Liver (tissue), 9 donors: ENCODE results near the gene TRAPPC6A. TPM values are rescaled to one million over a fixed set of nuclear protein-coding genes. Genes with fewer than 3 reads are reported as not detected.

Experiments
- DNase-seq: peaks from one replicate; pipeline ENCODE4 v3.0.0-alpha.2; 2017; ENCODE audit warnings: low spot score
- H3K27ac ChIP-seq, 2 donors: one replicate each; pipeline ENCODE4 v1.7.0; 2013; ENCODE audit warnings: inconsistent platforms in 2 of 2, low read length in 2 of 2, control low read depth in 1 of 2, low read depth in 1 of 2, mild to moderate bottlenecking in 1 of 2
- H3K27me3 ChIP-seq, 4 donors: one replicate each; pipeline versions ENCODE4 v1.6.1 to v1.7.0; 2013; ENCODE audit warnings: low read length in 3 of 4, inconsistent platforms in 1 of 4, mild to moderate bottlenecking in 1 of 4, moderate library complexity in 1 of 4; ENCODE audit not compliant: control insufficient read depth in 4 of 4, insufficient read depth in 4 of 4
- H3K36me3 ChIP-seq, 4 donors: one replicate each; pipeline versions ENCODE4 v1.6.1 to v1.7.0; 2013; ENCODE audit warnings: low read length in 3 of 4, mild to moderate bottlenecking in 3 of 4, low read depth in 1 of 4, moderate library complexity in 1 of 4; ENCODE audit not compliant: control insufficient read depth in 4 of 4, insufficient read depth in 3 of 4
- H3K4me1 ChIP-seq, 4 donors: one replicate each; pipeline versions ENCODE4 v1.6.1 to v1.7.0; 2013; ENCODE audit warnings: low read length in 3 of 4, mild to moderate bottlenecking in 3 of 4, moderate library complexity in 1 of 4; ENCODE audit not compliant: control insufficient read depth in 4 of 4, insufficient read depth in 4 of 4
- H3K4me3 ChIP-seq, 3 donors: one replicate each; pipeline versions ENCODE4 v1.6.1 to v1.7.0; 2013; ENCODE audit warnings: low read length in 3 of 3, control low read depth in 1 of 3, low read depth in 1 of 3, mild to moderate bottlenecking in 1 of 3
- H3K9ac ChIP-seq, 2 donors: one replicate each; pipeline ENCODE4 v1.7.0; 2013; ENCODE audit warnings: low read length in 2 of 2, mild to moderate bottlenecking in 2 of 2, moderate library complexity in 2 of 2, control low read depth in 1 of 2, low read depth in 1 of 2
- H3K9me3 ChIP-seq, 4 donors: one replicate each; pipeline versions ENCODE4 v1.6.1 to v1.7.0; 2013; ENCODE audit warnings: low read length in 3 of 4; ENCODE audit not compliant: control insufficient read depth in 4 of 4
- ATF3 ChIP-seq: IDR thresholded peaks from 2 replicates; pipeline ENCODE4 v1.6.1; 2016; ENCODE audit warnings: antibody characterized with exemption
- CTCF ChIP-seq: fragments of 150-350 bp; IDR thresholded peaks from 2 replicates; pipeline ENCODE4 v1.5.1; 2017; ENCODE audit warnings: improper control_type of control experiment, low read depth, low read length; ENCODE audit not compliant: missing input control
- EGR1 ChIP-seq, 2 donors: IDR thresholded peaks; 2 replicates each; pipeline ENCODE4 v1.6.1; 2016 to 2018; ENCODE audit warnings: antibody characterized with exemption in 2 of 2, low read depth in 2 of 2
- FOXA1 ChIP-seq: IDR thresholded peaks from 2 replicates; pipeline ENCODE4 v1.6.1; 2016; ENCODE audit warnings: antibody characterized with exemption
- FOXA2 ChIP-seq: IDR thresholded peaks from 2 replicates; pipeline ENCODE4 v1.6.1; 2016; ENCODE audit warnings: antibody characterized with exemption
- GABPA ChIP-seq, 2 donors: IDR thresholded peaks in 1 of 2; conservative IDR thresholded peaks in 1 of 2; 2 replicates each; pipeline ENCODE4 v1.6.1; 2016; ENCODE audit warnings: antibody characterized with exemption in 2 of 2, mild to moderate bottlenecking in 1 of 2, moderate library complexity in 1 of 2
- HNF4A ChIP-seq, 2 donors: conservative IDR thresholded peaks; 2 replicates each; pipeline ENCODE4 v1.6.1; 2016; ENCODE audit warnings: antibody characterized with exemption in 2 of 2, mild to moderate bottlenecking in 2 of 2
- HNF4G ChIP-seq: IDR thresholded peaks from 2 replicates; pipeline ENCODE4 v1.6.1; 2016; ENCODE audit warnings: antibody characterized with exemption
- JUND ChIP-seq, 2 donors: IDR thresholded peaks; 2 replicates each; pipeline ENCODE4 v1.6.1; 2016; ENCODE audit warnings: antibody characterized with exemption in 2 of 2
- MAX ChIP-seq: IDR thresholded peaks from 2 replicates; pipeline ENCODE4 v1.6.1; 2016; ENCODE audit warnings: antibody characterized with exemption
- NR2F2 ChIP-seq: IDR thresholded peaks from 2 replicates; pipeline ENCODE4 v1.6.1; 2016; ENCODE audit warnings: antibody characterized with exemption
- RAD21 ChIP-seq, 2 donors: IDR thresholded peaks; 2 replicates each; pipeline ENCODE4 v1.6.1; 2016; ENCODE audit warnings: antibody characterized with exemption in 2 of 2, mild to moderate bottlenecking in 2 of 2
- REST ChIP-seq: IDR thresholded peaks from 2 replicates; pipeline ENCODE4 v1.6.1; 2016; ENCODE audit warnings: antibody characterized with exemption, mild to moderate bottlenecking
- RXRA ChIP-seq, 2 donors: IDR thresholded peaks; 2 replicates each; pipeline ENCODE4 v1.6.1; 2017 to 2018; ENCODE audit warnings: antibody characterized with exemption in 2 of 2, mild to moderate bottlenecking in 1 of 2
- SP1 ChIP-seq: IDR thresholded peaks from 2 replicates; pipeline ENCODE4 v1.6.1; 2018; ENCODE audit warnings: antibody characterized with exemption, mild to moderate bottlenecking
- TAF1 ChIP-seq: conservative IDR thresholded peaks from 2 replicates; pipeline ENCODE4 v1.6.1; 2016; ENCODE audit warnings: antibody characterized with exemption, mild to moderate bottlenecking
- YY1 ChIP-seq: IDR thresholded peaks from 2 replicates; pipeline ENCODE4 v1.6.1; 2016; ENCODE audit warnings: antibody characterized with exemption, mild to moderate bottlenecking
- ZBTB33 ChIP-seq: IDR thresholded peaks from 2 replicates; pipeline ENCODE4 v1.6.1; 2016; ENCODE audit warnings: antibody characterized with exemption
- WGBS: extraction: QIAGEN DNeasy Blood & Tissue Kit; methylation state at CpG from one replicate; pipeline ENCODE4 v1.1.7; 2013; 5-methylcytosine and 5-hydroxymethylcytosine counted together
- polyA plus RNA-seq, 2 donors: library from polyadenylated mRNA; stranded (reverse) in 1 of 2; unstranded in 1 of 2; fragments of 200-250 nt in 1 of 2; fragments of >200 nt in 1 of 2; fragmentation: Nextera tagmentation in 1 of 2; extraction: Ambion mirVana in 1 of 2; gene quantifications; one replicate each; pipeline versions ENCODE4 v1.2.1 to v1.2.3, GENCODE V29; 2013 to 2015
- total RNA-seq, 2 donors: library from RNA; depleted of rRNA; stranded (reverse); fragments of >200 nt; gene quantifications; one replicate each; pipeline ENCODE4 v1.2.3, GENCODE V29; 2014
- donor health status: healthy.
- donor health status: healthy.
- donor health status: healthy.
- donor health status: healthy.
- donor health status: healthy.

The TRAPPC6A gene
- total and polyA plus RNA-seq, 4 donors, result 14.8 to 52.2 (median 28.6) TPM

- 91% methylated on average over 9 of the region's 9 CpGs for WGBS
- peaks cover 0 to 8% (median 4%) of the 10 kb centered on the region in 4 donors for H3K27me3 ChIP-seq
- DNase-seq, result no peak
- peaks cover 3 to 24% (median 19%) of the 10 kb centered on the region in 4 donors for H3K4me1 ChIP-seq
- H3K36me3 ChIP-seq, result peaks cover 0 to 10% (median 1%) of the 10 kb centered on the region in 4 donors
- H3K27ac ChIP-seq, result no peak overlapping the region
- TF ChIP-seq REST (no peak), YY1 (no peak), ZBTB33 (no peak), JUND (IDR thresholded peaks at IDR 0.05) (no peak), NR2F2 (no peak), GABPA (IDR thresholded peaks at IDR 0.05 in 1 of 2, conservative IDR thresholded peaks at IDR 0.05 in 1 of 2) (no peak), EGR1 (IDR thresholded peaks at IDR 0.05; ENCODE audit: low read depth in 2 of 2) (no peak), HNF4A (conservative IDR thresholded peaks at IDR 0.05) (no peak), SP1 (no peak), ATF3 (no peak), CTCF (no peak), HNF4G (no peak), TAF1 (no peak), RAD21 (IDR thresholded peaks at IDR 0.05) (no peak), RXRA (IDR thresholded peaks at IDR 0.05) (no peak), MAX (no peak), FOXA1 (no peak), FOXA2 (no peak)
- H3K9ac ChIP-seq, result no peak overlapping the region
- H3K4me3 ChIP-seq, result no peak overlapping the region
- H3K9me3 ChIP-seq, result no peaks in the 10 kb centered on the region
Observed at GRCh38 chr19:45149129-45149528, 28.9 kb downstream of the TRAPPC6A start.
